Activated B cell treated with CpG ODN at 0.5 μM for 24 hours (primary cell): ENCODE data around the gene EIF6. TPM values are rescaled to one million over a fixed set of nuclear protein-coding genes. Genes with fewer than 3 reads are reported as not detected.

Experiments
- ATAC-seq: fragments of 200-7000 bp; cut with Tn5 transposase; one replicate; pipeline ENCODE4 v1.10.0; 2021; ENCODE audit warnings: low read depth, mild to moderate bottlenecking, moderate library complexity
- CTCF ChIA-PET: fragments of 350-600 bp; sonication (Branson Sonifier 250); formaldehyde crosslinking; loops from one replicate; lab custom pipeline; 2021; ENCODE audit warnings: antibody characterized with exemption; lab: Charles Lee
- POLR2A ChIA-PET: fragments of 350-600 bp; sonication (Branson Sonifier 250); formaldehyde crosslinking; loops from one replicate; lab custom pipeline; 2021; ENCODE audit warnings: antibody characterized with exemption; lab: Charles Lee
- DNase-seq: peaks from one replicate; pipeline ENCODE4 v3.0.0; 2022
- H3K27ac Mint-ChIP-seq: one replicate; pipeline ENCODE4 v1.8.0; 2020; ENCODE audit warnings: mixed read lengths
- H3K27me3 Mint-ChIP-seq: one replicate; pipeline ENCODE4 v1.8.0; 2021; ENCODE audit warnings: mixed read lengths
- H3K36me3 Mint-ChIP-seq: one replicate; pipeline ENCODE4 v1.8.0; 2021; ENCODE audit warnings: low read depth, mixed read lengths
- H3K4me1 Mint-ChIP-seq: one replicate; pipeline ENCODE4 v1.8.0; 2021; ENCODE audit warnings: mixed read lengths
- H3K4me3 Mint-ChIP-seq: one replicate; pipeline ENCODE4 v1.8.0; 2020; ENCODE audit warnings: mild to moderate bottlenecking, mixed read lengths
- H3K9me3 Mint-ChIP-seq: one replicate; pipeline ENCODE4 v1.8.0; 2020; ENCODE audit warnings: mixed read lengths
- CTCF ChIP-seq: fragments of 200-600 bp; IDR thresholded peaks from one replicate; pipeline ENCODE4 v1.8.0; 2022; ENCODE audit warnings: antibody characterized with exemption, mild to moderate bottlenecking
- intact Hi-C: fragments of 100-400 bp; cut with micrococcal nuclease; formaldehyde crosslinking; loops from one replicate; pipeline ENCODE4 v1.15.1; 2024
- total RNA-seq: library from RNA; stranded (reverse); gene quantifications from 2 replicates; pipeline ENCODE4 v1.2.3, GENCODE V29; 2022

EIF6 gene
- total RNA-seq, 1 donor from 2014 or later: 137 TPM

- peaks cover 8% of the 10 kb centered on the region for H3K36me3 Mint-ChIP-seq
- intact Hi-C loops: no loop called here
- CTCF ChIA-PET: no interaction called here
These were observed 40.8 kb upstream of the EIF6 start for GRCh38 chr20:35325401-35325800.

GRCh38 chr20:35320396-35321126 is 36.0 kb upstream of the EIF6 start:
- ATAC-seq (no peak), DNase-seq (no peak)
- no peak overlapping the region for H3K4me3 Mint-ChIP-seq
- peaks cover 17% of the 10 kb centered on the region for H3K36me3 Mint-ChIP-seq
- H3K4me1 Mint-ChIP-seq: peaks cover 3% of the 10 kb centered on the region
- intact Hi-C loops: no loop called here
- CTCF ChIA-PET: interaction anchor here (0.6 kb wide), 1 partner anchor 119 kb away, joined by 3 read pairs; no protein-coding TSS in a partner anchor
- H3K27ac Mint-ChIP-seq: no peak overlapping the region
- H3K9me3 Mint-ChIP-seq: no peaks in the 10 kb centered on the region
- TF ChIP-seq CTCF: no peak
- POLR2A ChIA-PET: no interaction called here
- H3K27me3 Mint-ChIP-seq: no peaks in the 10 kb centered on the region

More at GRCh38 chr20:35325401-35325800, 40.8 kb upstream of the EIF6 start:
- H3K9me3 Mint-ChIP-seq: no peaks in the 10 kb centered on the region
- DNase-seq (no peak), ATAC-seq (no peak)
- no peaks in the 10 kb centered on the region for H3K4me1 Mint-ChIP-seq
- H3K27ac Mint-ChIP-seq: no peak overlapping the region
- TF ChIP-seq CTCF: no peak
- no peaks in the 10 kb centered on the region for H3K27me3 Mint-ChIP-seq
- H3K4me3 Mint-ChIP-seq: no peak overlapping the region
- POLR2A ChIA-PET: no interaction called here

GRCh38 chr20:35319871-35320197 is 35.3 kb upstream of the EIF6 start:
- ChIA-PET POLR2A (no interaction called here), CTCF (no interaction called here)
- H3K27me3 Mint-ChIP-seq: no peaks in the 10 kb centered on the region
- no peak overlapping the region for H3K27ac Mint-ChIP-seq
- DNase-seq: no peak
- no peak for ATAC-seq
- H3K9me3 Mint-ChIP-seq: no peaks in the 10 kb centered on the region
- TF ChIP-seq CTCF: no peak
- H3K36me3 Mint-ChIP-seq: peaks cover 22% of the 10 kb centered on the region
- intact Hi-C loops: no loop called here
- H3K4me1 Mint-ChIP-seq: peaks cover 3% of the 10 kb centered on the region
- H3K4me3 Mint-ChIP-seq: no peak overlapping the region

GRCh38 chr20:35319192-35319870 is 34.8 kb upstream of the EIF6 start:
- no peak overlapping the region for H3K27ac Mint-ChIP-seq
- H3K4me3 Mint-ChIP-seq: no peak overlapping the region
- intact Hi-C loops: no loop called here
- CTCF ChIA-PET: no interaction called here
- peaks cover 27% of the 10 kb centered on the region for H3K36me3 Mint-ChIP-seq
- H3K27me3 Mint-ChIP-seq: no peaks in the 10 kb centered on the region
- POLR2A ChIA-PET: no interaction called here
- TF ChIP-seq CTCF: no peak
- peaks cover 3% of the 10 kb centered on the region for H3K4me1 Mint-ChIP-seq
- ATAC-seq (no peak), DNase-seq (no peak)
- no peaks in the 10 kb centered on the region for H3K9me3 Mint-ChIP-seq

GRCh38 chr20:35318502-35319157 is 34.1 kb upstream of the EIF6 start:
- intact Hi-C loops: no loop called here
- DNase-seq (no peak), ATAC-seq (no peak)
- Mint-ChIP-seq H3K4me3 (no peak overlapping the region), H3K36me3 (peaks cover 30% of the 10 kb centered on the region), H3K27me3 (no peaks in the 10 kb centered on the region), H3K4me1 (peaks cover 3% of the 10 kb centered on the region), H3K9me3 (no peaks in the 10 kb centered on the region), H3K27ac (no peak overlapping the region)
- POLR2A ChIA-PET: interaction anchor here (0.6 kb wide), 1 partner anchor 593 kb away, joined by 3 read pairs; no protein-coding TSS in a partner anchor
- TF ChIP-seq CTCF: no peak
- CTCF ChIA-PET: interaction anchor here (0.9 kb wide), 1 partner anchor 15 kb away, joined by 3 read pairs; no protein-coding TSS in a partner anchor
